ENCODE data around the gene PPP2R3A. TPM values are rescaled to one million over a fixed set of nuclear protein-coding genes. Genes with fewer than 3 reads are reported as not detected.

The PPP2R3A gene
- total and polyA plus RNA-seq, 2 of the 13 experiments (the other 11 are each of a cell fraction or from before 2014, with no cell fraction given) = 0.07 to 0.12 TPM

GRCh38 chr3:135916310-135916709, 49.2 kb upstream of the PPP2R3A start (continued):
- TF ChIP-seq CREBL2 (CRISPR knock-in tag; IDR thresholded peaks at IDR 0.05; ENCODE audit: borderline replicate concordance) = no peak
- TF ChIP-seq ZNF607 (CRISPR knock-in tag; IDR thresholded peaks at IDR 0.05; ENCODE audit: borderline replicate concordance) = no peak
- no peak for TF ChIP-seq ZNF414 (CRISPR knock-in tag; IDR thresholded peaks at IDR 0.05)
- peak; percentile 97 to 99 for TF ChIP-seq MAFK (conservative IDR thresholded peaks at IDR 0.05 in 1 of 2, IDR thresholded peaks at IDR 0.05 in 1 of 2; ENCODE audit: low read length in 2 of 2)
- TF ChIP-seq ZBTB7A (CRISPR knock-in tag; IDR thresholded peaks at IDR 0.05) = no peak

- Histone ChIP-seq H3K9me3 (ENCODE audit: low read length) (no peaks in the 10 kb centered on the region), H3K27me3 (ENCODE audit: control insufficient read depth in 1 of 2, insufficient read depth in 2 of 2, low read length in 2 of 2) (no peaks in the 10 kb centered on the region), H3K4me1 (ENCODE audit: insufficient read depth, low read length) (no peaks in the 10 kb centered on the region), H3K36me3 (replicated peaks in 1 of 2; ENCODE audit: control insufficient read depth in 1 of 2, insufficient read depth in 2 of 2, low read length in 2 of 2) (no peaks in the 10 kb centered on the region), H4K20me1 (ENCODE audit: insufficient read depth, low read length) (no peaks in the 10 kb centered on the region), H2AFZ (ENCODE audit: low read length) (no peak overlapping the region), H3K9ac (ENCODE audit: insufficient read depth, low read depth, low read length) (no peak overlapping the region), H3K27ac (ENCODE audit: extremely low read length, insufficient read depth, low read length) (no peak overlapping the region), H3K4me3 (replicated peaks in 1 of 3; ENCODE audit: insufficient read depth in 1 of 3, low read depth in 2 of 3, low read length in 3 of 3) (no peak overlapping the region), H3K4me2 (ENCODE audit: low read depth, low read length) (no peak overlapping the region), H3K79me2 (ENCODE audit: insufficient read depth, low read length) (no peaks in the 10 kb centered on the region)
- BruUV-seq (replicated peaks) = no TSS peak
- in situ Hi-C loops (cut with HindIII; ENCODE audit: extremely low pct_ligation_motif_present, low pct_unique_long_range_greater_than_20kb) = loop anchor here (10.0 kb wide), 1 partner anchor 128 kb away; no protein-coding TSS in a partner anchor
- CTCF ChIA-PET (ENCODE audit: low intra/inter-chr PET ratio, low total read pairs) = no interaction called here
- FAIRE-seq = no peak
- ATAC-seq = no peak
- no peak for DNase-seq (ENCODE audit: low spot score)
- WGBS (ENCODE audit: low lambda C conversion rate) = 0% methylated on average over 3 of the region's 3 CpGs
- intact Hi-C loops (cut with micrococcal nuclease; ENCODE audit: unreplicated experiment) = no loop called here
- POLR2A ChIA-PET = no interaction called here
- TF ChIP-seq ATF1 (CRISPR knock-in tag; IDR thresholded peaks at IDR 0.05) = no peak
- TF ChIP-seq ETV6 (CRISPR knock-in tag; conservative IDR thresholded peaks at IDR 0.05) = no peak
- no peak for TF ChIP-seq MXD1 (CRISPR knock-in tag; IDR thresholded peaks at IDR 0.05)
- TF ChIP-seq MBD4 (IDR thresholded peaks at IDR 0.05; ENCODE audit: borderline replicate concordance, low read length) = no peak
- no peak for TF ChIP-seq ZNF142 (CRISPR knock-in tag; IDR thresholded peaks at IDR 0.05)
- no peak for TF ChIP-seq HOXA9 (CRISPR knock-in tag; IDR thresholded peaks at IDR 0.05; ENCODE audit: borderline replicate concordance)
- TF ChIP-seq ATF7-NPFF (CRISPR knock-in tag; IDR thresholded peaks at IDR 0.05; ENCODE audit: low read depth) = no peak
- TF ChIP-seq ATF3 (CRISPR knock-in tag; IDR thresholded peaks at IDR 0.05) = no peak
- no peak for TF ChIP-seq PITX1 (CRISPR knock-in tag; IDR thresholded peaks at IDR 0.05)
- TF ChIP-seq TBX2 (CRISPR knock-in tag; IDR thresholded peaks at IDR 0.05; ENCODE audit: borderline replicate concordance) = no peak
- TF ChIP-seq SNAI1 (CRISPR knock-in tag; IDR thresholded peaks at IDR 0.05; ENCODE audit: borderline replicate concordance) = no peak
- no peak for TF ChIP-seq MAFK (conservative IDR thresholded peaks at IDR 0.05 in 1 of 2, IDR thresholded peaks at IDR 0.05 in 1 of 2; ENCODE audit: low read length in 2 of 2)
These were observed 48.5 kb upstream of the PPP2R3A start for GRCh38 chr3:135917076-135917475.

Data from HepG2 (cell line).